ENCODE measurements around the gene RPEL1. TPM values are rescaled to one million over a fixed set of nuclear protein-coding genes. Genes with fewer than 3 reads are reported as not detected.

Gene RPEL1
- total and polyA plus RNA-seq, 2 donors (not counting 1 experiment from before 2014, with no cell fraction given): not detected

Other genes with a start within 250 kb of the RPEL1 start
- 80.8 and 91.0 TPM in 2 replicates for gene NT5C2, start 52.6 kb upstream of the RPEL1 start, total RNA-seq
- gene NT5C2, start 52.6 kb upstream of the RPEL1 start, polyA plus RNA-seq: 38.6 and 53.6 TPM in 2 replicates
- not detected in 2 replicates for gene INA, start 31.3 kb downstream of the RPEL1 start, total RNA-seq
- gene INA, start 31.3 kb downstream of the RPEL1 start, polyA plus RNA-seq: 0.03 TPM in 1 of 2 replicates, not detected in the other
- 7.4 and 8.9 TPM in 2 replicates for gene PCGF6, start 105.3 kb downstream of the RPEL1 start, total RNA-seq
- 3.5 and 4.6 TPM in 2 replicates for gene PCGF6, start 105.3 kb downstream of the RPEL1 start, polyA plus RNA-seq
- gene TAF5, start 122.1 kb downstream of the RPEL1 start, total RNA-seq: 5.5 and 6.5 TPM in 2 replicates
- gene TAF5, start 122.1 kb downstream of the RPEL1 start, polyA plus RNA-seq: 2.4 and 3.8 TPM in 2 replicates
- gene ATP5MK, start 150.6 kb downstream of the RPEL1 start, total RNA-seq: 96.6 and 107 TPM in 2 replicates
- gene ATP5MK, start 150.6 kb downstream of the RPEL1 start, polyA plus RNA-seq: 99.9 and 134 TPM in 2 replicates
- gene PDCD11, start 150.7 kb downstream of the RPEL1 start, total RNA-seq: 36.4 and 42.3 TPM in 2 replicates
- gene PDCD11, start 150.7 kb downstream of the RPEL1 start, polyA plus RNA-seq: 15.9 and 17.9 TPM in 2 replicates
- gene CALHM2, start 206.5 kb downstream of the RPEL1 start, total RNA-seq: 42.8 and 46.2 TPM in 2 replicates
- 3.4 and 16.3 TPM in 2 replicates for gene CALHM2, start 206.5 kb downstream of the RPEL1 start, polyA plus RNA-seq
- 0.34 and 0.41 TPM in 2 replicates for gene CALHM1, start 213.0 kb downstream of the RPEL1 start, total RNA-seq
- gene CALHM1, start 213.0 kb downstream of the RPEL1 start, polyA plus RNA-seq: 0.06 and 0.16 TPM in 2 replicates
- not detected in 2 replicates for gene CALHM3, start 233.4 kb downstream of the RPEL1 start, total RNA-seq
- gene CALHM3, start 233.4 kb downstream of the RPEL1 start, polyA plus RNA-seq: not detected in 2 replicates
- 0.30 and 0.46 TPM in 2 replicates for gene NEURL1, start 247.8 kb downstream of the RPEL1 start, total RNA-seq
- gene NEURL1, start 247.8 kb downstream of the RPEL1 start, polyA plus RNA-seq: 0.57 and 0.74 TPM in 2 replicates